Pancreas (tissue), 10 donors: ENCODE results near the gene HECTD2. TPM values are rescaled to one million over a fixed set of nuclear protein-coding genes. Genes with fewer than 3 reads are reported as not detected.
A peak's percentile ranks its signal among the peaks of the same experiment; 100 is the strongest.

Source experiments
- ATAC-seq, 4 donors: fragments of 200-7000 bp; cut with Tn5 transposase; one replicate each; pipeline versions ENCODE4 v1.8.0 to v1.9.1; 2020; ENCODE audit warnings: mild to moderate bottlenecking in 4 of 4, moderate library complexity in 4 of 4
- DNase-seq, 6 donors: peaks; one replicate each; pipeline ENCODE4 v3.0.0-alpha.2; 2020
- FAIRE-seq: peaks from 2 replicates; lab custom pipeline; 2012; peaks lifted over from hg19 to GRCh38; lab: Jason Lieb, UNC
- H3K27ac ChIP-seq, 4 donors: fragments of 200-600 bp; sonication (generic); 1 replicate in 3 of 4; 2 replicates in 1 of 4; pipeline versions ENCODE4 v1.5.0 to v1.8.0; 2020
- H3K27me3 ChIP-seq, 4 donors: fragments of 200-600 bp; one replicate each; pipeline ENCODE4 v1.8.0; 2021
- H3K36me3 ChIP-seq, 3 donors: fragments of 200-600 bp; sonication (generic) in 1 of 3; one replicate each; pipeline versions ENCODE4 v1.5.0 to v1.8.0; 2020 to 2021
- H3K4me1 ChIP-seq, 3 donors: fragments of 200-600 bp; one replicate each; pipeline ENCODE4 v1.8.0; 2021
- H3K4me3 ChIP-seq, 4 donors: fragments of 200-600 bp; sonication (generic) in 2 of 4; one replicate each; pipeline versions ENCODE4 v1.5.0 to v1.8.0; 2020 to 2021
- H3K9me3 ChIP-seq, 4 donors: fragments of 200-600 bp; one replicate each; pipeline ENCODE4 v1.8.0; 2021
- WGBS, 2 donors: extraction: QIAGEN DNeasy Blood & Tissue Kit; methylation state at CpG; one replicate each; pipeline ENCODE4 v1.1.7; 2013; 5-methylcytosine and 5-hydroxymethylcytosine counted together
- intact Hi-C, 3 donors: fragments of 100-400 bp; cut with DNase I; formaldehyde crosslinking; loops; one replicate each; pipeline versions ENCODE4 v1.11.1 to v1.14.2; 2022
- polyA plus RNA-seq, 2 donors: library from polyadenylated mRNA; stranded (reverse); fragments of 200-250 nt; gene quantifications; one replicate each; pipeline ENCODE4 v1.2.3, GENCODE V29; 2013
- total RNA-seq, 6 donors: library from RNA; stranded (reverse); fragmentation: NEBNext Ultra II Directional in 4 of 6; extraction: Animal tissue kit (Norgen Biotek cat#: 25700) in 4 of 6; gene quantifications; one replicate each; pipeline versions ENCODE4 v1.2.1 to v1.2.4, GENCODE V29; 2021 to 2023
- TF ChIP-seq, protein P1 (sequence below), 4 donors: fragments of 200-600 bp; sonication (generic) in 3 of 4; IDR thresholded peaks; one replicate each; pipeline versions ENCODE4 v1.5.0 to v1.8.0; 2021; ENCODE audit warnings: antibody characterized with exemption in 4 of 4
- donor health status: healthy with polysubstance abuse.
- donor health status: DM: no; HTN: no; CAD: no; lungs with moderate emphysema.
- donor health status: DM: no; HTN: no; CAD: no.
- donor health status: control.
- donor health status: control.
- donor health status: Bipolar disorder and iron deficiency.
- donor health status: DM: yes; HTN: yes; CAD: no.
- donor health status: DM: no; HTN: no; CAD: no.
- donor health status: DM: no; HTN: no; CAD: no.
- donor health status: DM: yes; HTN: yes; CAD: no.

HECTD2 gene
- total and polyA plus RNA-seq, 8 donors, result 2.9 to 7.8 (median 4.8) TPM

DNA sequence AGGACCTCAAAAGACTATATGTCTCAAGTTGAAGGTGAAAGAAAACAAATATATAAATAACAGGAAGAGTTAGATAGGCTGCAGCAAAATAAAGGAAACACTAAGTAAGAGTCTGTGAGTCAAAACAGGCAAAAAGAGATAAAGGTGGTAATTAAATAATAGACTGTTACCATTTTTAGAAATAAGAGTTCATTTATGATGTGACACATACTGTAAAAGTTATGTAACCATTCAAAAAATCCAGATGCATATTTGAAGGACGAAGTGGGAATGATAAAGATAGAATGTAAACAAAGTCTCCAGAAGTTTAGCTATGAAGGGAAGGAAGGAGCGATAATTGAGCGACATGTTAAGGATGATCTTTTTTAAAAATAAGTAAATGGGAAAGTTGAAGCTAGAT, 50.5 kb downstream of the HECTD2 start:
- H3K4me1 ChIP-seq, result no peaks in the 10 kb centered on the region

DNA sequence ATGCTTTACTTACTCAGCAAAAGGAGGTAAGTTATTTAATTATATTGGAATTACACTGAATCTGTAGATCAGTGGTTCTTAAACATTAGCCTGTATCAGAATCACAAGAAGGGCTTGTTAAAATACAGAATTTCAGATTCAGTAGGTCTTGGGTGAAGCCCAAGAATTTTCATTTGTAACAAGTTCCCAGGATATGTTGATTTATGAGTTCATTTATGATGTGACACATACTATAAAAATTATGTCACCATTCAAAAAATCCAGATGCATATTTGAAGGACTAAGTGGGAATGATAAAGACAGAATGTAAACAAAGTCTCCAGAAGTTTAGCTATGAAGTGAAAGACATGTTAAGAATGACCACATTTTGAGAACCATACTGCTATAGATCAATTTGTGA, 52.3 kb downstream of the HECTD2 start:
- intact Hi-C loops, result no loop called here
- H3K9me3 ChIP-seq, result no peaks in the 10 kb centered on the region
- TF ChIP-seq, protein P1, sequence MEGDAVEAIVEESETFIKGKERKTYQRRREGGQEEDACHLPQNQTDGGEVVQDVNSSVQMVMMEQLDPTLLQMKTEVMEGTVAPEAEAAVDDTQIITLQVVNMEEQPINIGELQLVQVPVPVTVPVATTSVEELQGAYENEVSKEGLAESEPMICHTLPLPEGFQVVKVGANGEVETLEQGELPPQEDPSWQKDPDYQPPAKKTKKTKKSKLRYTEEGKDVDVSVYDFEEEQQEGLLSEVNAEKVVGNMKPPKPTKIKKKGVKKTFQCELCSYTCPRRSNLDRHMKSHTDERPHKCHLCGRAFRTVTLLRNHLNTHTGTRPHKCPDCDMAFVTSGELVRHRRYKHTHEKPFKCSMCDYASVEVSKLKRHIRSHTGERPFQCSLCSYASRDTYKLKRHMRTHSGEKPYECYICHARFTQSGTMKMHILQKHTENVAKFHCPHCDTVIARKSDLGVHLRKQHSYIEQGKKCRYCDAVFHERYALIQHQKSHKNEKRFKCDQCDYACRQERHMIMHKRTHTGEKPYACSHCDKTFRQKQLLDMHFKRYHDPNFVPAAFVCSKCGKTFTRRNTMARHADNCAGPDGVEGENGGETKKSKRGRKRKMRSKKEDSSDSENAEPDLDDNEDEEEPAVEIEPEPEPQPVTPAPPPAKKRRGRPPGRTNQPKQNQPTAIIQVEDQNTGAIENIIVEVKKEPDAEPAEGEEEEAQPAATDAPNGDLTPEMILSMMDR (IDR thresholded peaks at IDR 0.05), result no peak
- H3K36me3 ChIP-seq, result peaks cover 0 to 4% (median 0%) of the 10 kb centered on the region in 3 donors
- no peaks in the 10 kb centered on the region for H3K27me3 ChIP-seq
- ATAC-seq, result no peak
- no peak for DNase-seq
- no peak overlapping the region for H3K27ac ChIP-seq
- no peaks in the 10 kb centered on the region for H3K4me1 ChIP-seq
- no peak overlapping the region for H3K4me3 ChIP-seq
- FAIRE-seq, result no peak

More for the DNA sequence above, 50.5 kb downstream of the HECTD2 start:
- ATAC-seq (no peak), DNase-seq (no peak), FAIRE-seq (no peak)
- Histone ChIP-seq H3K36me3 (peaks cover 0 to 4% (median 0%) of the 10 kb centered on the region in 3 donors), H3K27me3 (no peaks in the 10 kb centered on the region), H3K4me3 (no peak overlapping the region), H3K9me3 (no peaks in the 10 kb centered on the region), H3K27ac (no peak overlapping the region)
- TF ChIP-seq, protein P1 (IDR thresholded peaks at IDR 0.05), result no peak
- 84 to 89% methylated on average over 3 of the region's 3 CpGs for WGBS, 2 donors
- intact Hi-C loops, result no loop called here

DNA sequence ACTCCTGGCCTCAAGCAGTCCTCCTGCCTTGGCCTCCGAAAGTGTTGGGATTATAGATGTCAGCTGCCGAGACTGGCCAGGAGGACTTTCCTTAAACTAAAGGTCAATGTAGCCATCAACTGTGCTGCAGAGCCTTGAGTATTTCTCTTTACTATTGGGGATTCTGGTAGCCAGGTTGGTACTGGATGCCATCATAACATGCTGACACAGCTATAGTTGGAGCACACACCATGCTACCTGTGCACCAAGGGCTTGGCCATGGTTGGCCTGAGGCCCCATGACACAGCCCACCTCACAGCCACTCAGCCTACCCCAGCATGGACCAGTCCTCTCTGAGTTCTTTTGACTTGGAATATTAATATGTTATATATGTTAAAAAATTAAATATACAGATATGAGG, 54.4 kb downstream of the HECTD2 start:
- FAIRE-seq (no peak), ATAC-seq (no peak), DNase-seq (no peak)
- H3K36me3 ChIP-seq, result peaks cover 0 to 4% (median 0%) of the 10 kb centered on the region in 3 donors
- H3K27me3 ChIP-seq, result no peaks in the 10 kb centered on the region
- H3K27ac ChIP-seq, result no peak overlapping the region
- H3K4me3 ChIP-seq, result no peak overlapping the region
- intact Hi-C loops, result no loop called here
- H3K4me1 ChIP-seq, result no peaks in the 10 kb centered on the region
- TF ChIP-seq, protein P1 (IDR thresholded peaks at IDR 0.05), result no peak
- 98 to 100% methylated on average over 2 of the region's 2 CpGs for WGBS, 2 donors
- no peaks in the 10 kb centered on the region for H3K9me3 ChIP-seq

DNA sequence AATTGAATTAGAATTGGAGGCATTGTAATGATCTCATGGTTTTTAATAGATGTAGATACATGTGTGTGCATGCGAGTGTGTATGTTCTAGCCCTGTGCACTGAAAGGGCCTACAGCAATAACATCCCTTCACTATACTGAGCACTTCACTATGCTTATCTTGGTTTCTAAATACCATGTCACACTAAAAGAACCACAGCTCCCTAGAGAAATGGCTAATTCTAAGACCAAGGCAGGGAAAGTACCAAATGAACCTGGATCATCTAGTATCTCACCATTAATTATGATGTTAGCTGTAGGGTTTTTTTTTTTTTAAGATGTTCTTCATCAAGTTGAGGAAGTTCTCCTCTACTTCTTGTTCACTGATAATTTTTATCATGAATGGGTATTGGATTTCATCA, 55.1 kb downstream of the HECTD2 start:
- H3K4me1 ChIP-seq, result no peaks in the 10 kb centered on the region
- no peak overlapping the region for H3K27ac ChIP-seq
- no peak overlapping the region for H3K4me3 ChIP-seq
- intact Hi-C loops, result no loop called here
- H3K36me3 ChIP-seq, result peaks cover 0 to 4% (median 0%) of the 10 kb centered on the region in 3 donors
- H3K27me3 ChIP-seq, result no peaks in the 10 kb centered on the region
- no peak for ATAC-seq
- TF ChIP-seq, protein P1 (IDR thresholded peaks at IDR 0.05), result no peak
- no peak for FAIRE-seq
- no peaks in the 10 kb centered on the region for H3K9me3 ChIP-seq
- 97 to 100% methylated on average over 1 of the region's 1 CpG for WGBS, 2 donors
- DNase-seq, result no peak

DNA sequence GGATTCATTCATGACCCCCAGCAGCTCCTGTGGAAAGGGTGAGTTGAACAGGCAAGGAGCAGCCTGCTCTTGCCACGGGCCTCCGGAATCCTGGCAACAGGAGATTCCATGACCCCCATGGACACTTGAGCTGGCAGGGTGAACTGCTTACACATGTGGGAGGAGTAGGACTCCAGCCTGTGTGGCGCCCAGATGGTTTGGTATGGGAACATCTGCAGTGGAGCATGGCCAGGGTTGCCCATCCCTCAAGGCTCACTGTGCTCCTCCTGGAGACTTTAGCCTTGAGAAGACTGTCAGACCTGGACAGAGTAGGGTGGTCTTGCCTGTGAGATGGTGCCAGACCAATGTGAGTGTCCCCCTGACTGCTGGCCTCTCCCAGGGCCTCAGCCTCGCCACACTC, 57.0 kb downstream of the HECTD2 start:
- Histone ChIP-seq H3K27me3 (no peaks in the 10 kb centered on the region), H3K4me1 (no peaks in the 10 kb centered on the region), H3K36me3 (peaks cover 0 to 4% (median 0%) of the 10 kb centered on the region in 3 donors), H3K4me3 (no peak overlapping the region), H3K27ac (no peak overlapping the region), H3K9me3 (no peaks in the 10 kb centered on the region)
- FAIRE-seq, result no peak
- intact Hi-C loops, result no loop called here
- no peak for ATAC-seq
- 99 to 100% methylated on average over 4 of the region's 4 CpGs for WGBS, 2 donors
- peak in 1 of 6 donors; percentile 25 for DNase-seq
- TF ChIP-seq, protein P1 (IDR thresholded peaks at IDR 0.05), result no peak
